Fibroblast of mammary gland (primary cell): ENCODE data around the gene GPBP1L1.
"Not testable (repeated sequence)": the region's sequence is repeated elsewhere in the genome, so short reads cannot be mapped to it uniquely, and the experiment has no call there.

Experiments
- DNase-seq: peaks from one replicate; pipeline ENCODE4 v3.0.0-alpha.2; 2010; ENCODE audit warnings: low read depth
- H3K4me3 ChIP-seq: 2 replicates; pipeline ENCODE4 v1.5.1; 2011; ENCODE audit warnings: low read depth, mild to moderate bottlenecking, low read length, moderate library complexity; ENCODE audit not compliant: control insufficient read depth
- CTCF ChIP-seq: conservative IDR thresholded peaks from 2 replicates; pipeline ENCODE4 v1.5.1; 2011; ENCODE audit warnings: low read depth, low read length, inconsistent platforms; ENCODE audit not compliant: control insufficient read depth, insufficient read depth

The GPBP1L1 gene

GRCh38 chr1:45686288-45687013 lies at the start of gene GPBP1L1:
TSS of gene GPBP1L1 (minus strand) at chr1:45686533. CDS start at chr1:45659087, 27,446 bp downstream.
- DNase-seq, result peak; percentile 97
- TF ChIP-seq CTCF, result no peak

GRCh38 chr1:45730780-45731319 lies 44.5 kb upstream of the GPBP1L1 start:
- DNase-seq, result no peak
- H3K4me3 ChIP-seq, result no peak overlapping the region
- TF ChIP-seq CTCF, result no peak

More at GRCh38 chr1:45686288-45687013, at the start of gene GPBP1L1:
- H3K4me3 ChIP-seq, result peak within 1 kb of the TSS; percentile 96

- no peak for TF ChIP-seq CTCF
- no peak for DNase-seq
- H3K4me3 ChIP-seq, result no peak overlapping the region
Observed at GRCh38 chr1:45730075-45730779, 43.9 kb upstream of the GPBP1L1 start.

- not testable (repeated sequence) for DNase-seq, H3K4me3 ChIP-seq
Observed at GRCh38 chr1:45726007-45726406, 39.7 kb upstream of the GPBP1L1 start.

GRCh38 chr1:45723248-45723930 lies 37.1 kb upstream of the GPBP1L1 start:
- no peak for TF ChIP-seq CTCF
- no peak for DNase-seq
- H3K4me3 ChIP-seq, result no peak overlapping the region

- no peak overlapping the region for H3K4me3 ChIP-seq
- DNase-seq, result peak; percentile 47
- TF ChIP-seq CTCF, result no peak
Observed at GRCh38 chr1:45722809-45723208, 36.5 kb upstream of the GPBP1L1 start.
